ENCODE results near the gene KLHL42.
A peak's percentile ranks its signal among the peaks of the same experiment; 100 is the strongest.
"Not testable (repeated sequence)": the region's sequence is repeated elsewhere in the genome, so short reads cannot be mapped to it uniquely, and the experiment has no call there.

KLHL42 gene, protein sequence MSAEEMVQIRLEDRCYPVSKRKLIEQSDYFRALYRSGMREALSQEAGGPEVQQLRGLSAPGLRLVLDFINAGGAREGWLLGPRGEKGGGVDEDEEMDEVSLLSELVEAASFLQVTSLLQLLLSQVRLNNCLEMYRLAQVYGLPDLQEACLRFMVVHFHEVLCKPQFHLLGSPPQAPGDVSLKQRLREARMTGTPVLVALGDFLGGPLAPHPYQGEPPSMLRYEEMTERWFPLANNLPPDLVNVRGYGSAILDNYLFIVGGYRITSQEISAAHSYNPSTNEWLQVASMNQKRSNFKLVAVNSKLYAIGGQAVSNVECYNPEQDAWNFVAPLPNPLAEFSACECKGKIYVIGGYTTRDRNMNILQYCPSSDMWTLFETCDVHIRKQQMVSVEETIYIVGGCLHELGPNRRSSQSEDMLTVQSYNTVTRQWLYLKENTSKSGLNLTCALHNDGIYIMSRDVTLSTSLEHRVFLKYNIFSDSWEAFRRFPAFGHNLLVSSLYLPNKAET

GRCh38 chr12:27779920-27780611 lies at the start of gene KLHL42, which contains the start of gene MANSC4:
Gene KLHL42, plus strand, starts transcription at chr12:27780233. Its CDS starts 98 bp downstream, at chr12:27780331.
Gene MANSC4, minus strand, starts transcription at chr12:27780236. Its CDS starts 8,960 bp downstream, at chr12:27771276.
- peak; percentile 78 to 80 for DNase-seq

DNA sequence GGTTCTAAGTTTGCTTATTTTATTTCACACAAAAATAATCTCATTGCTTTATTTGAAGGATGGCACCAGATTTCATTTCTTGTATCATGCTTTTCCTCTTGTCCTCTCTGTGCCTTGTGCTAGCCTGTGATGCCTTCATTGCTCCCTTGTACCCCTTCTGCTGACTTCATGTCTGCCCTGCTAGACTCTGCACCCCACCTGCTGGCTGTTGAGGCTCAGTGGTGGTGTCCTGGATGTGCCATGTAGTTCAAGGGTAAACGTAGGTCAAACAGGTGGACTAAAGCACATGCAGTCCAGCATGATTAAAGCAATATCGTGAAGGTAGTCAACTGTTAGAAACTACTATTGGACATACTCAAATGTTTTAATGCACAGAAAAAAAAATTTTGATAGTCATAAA lies 47.8 kb upstream of the KLHL42 start:
- DNase-seq = no peak

DNA sequence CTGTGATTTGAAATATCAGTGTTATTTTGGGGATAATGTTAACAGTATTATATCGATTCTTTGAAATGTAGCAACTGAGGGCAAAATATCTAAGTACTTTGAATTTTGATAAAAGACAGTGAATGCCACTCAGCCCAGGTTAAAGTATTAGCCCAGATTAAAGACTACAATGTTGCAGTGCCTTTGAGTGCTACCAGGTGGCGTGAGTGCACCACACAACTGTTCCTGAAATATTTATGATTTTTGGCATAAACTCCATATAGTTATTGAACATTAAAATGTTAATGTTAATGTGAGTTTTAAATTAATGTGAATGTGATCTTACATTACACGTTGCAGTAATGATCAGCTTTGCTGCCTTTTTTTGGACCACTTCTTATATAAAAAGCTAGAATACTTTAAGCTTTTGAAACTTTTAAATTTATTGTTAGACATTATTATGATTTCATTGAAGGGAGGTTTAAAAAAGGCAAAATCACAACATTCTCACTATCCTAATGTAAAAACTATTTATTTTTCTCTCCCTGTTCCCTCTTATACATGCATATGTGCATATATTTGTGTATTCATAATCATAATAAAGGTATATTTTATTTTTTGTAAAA lies 46.9 kb upstream of the KLHL42 start:
- DNase-seq = peak; percentile 18 to 34

DNA sequence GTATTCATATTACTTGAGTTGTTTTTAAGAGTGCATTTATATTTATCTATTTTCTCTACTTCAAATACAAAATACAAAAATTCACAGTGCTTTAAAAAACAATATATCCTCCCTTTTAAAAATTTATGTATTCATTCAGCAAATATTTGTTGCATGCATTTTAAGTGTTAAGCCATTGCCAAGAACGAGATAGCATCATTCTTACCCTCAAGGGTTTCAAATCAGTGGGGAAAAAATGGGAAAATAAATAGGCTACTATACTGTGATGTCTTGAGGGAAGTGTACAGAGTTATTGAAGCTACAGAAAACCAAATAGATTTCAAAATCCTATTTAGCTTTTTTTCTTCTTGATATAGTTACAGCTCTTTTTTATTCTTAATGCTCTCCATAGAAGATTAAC lies 46.2 kb upstream of the KLHL42 start:
- DNase-seq = no peak

- DNase-seq = not testable (repeated sequence)
Observed at GRCh38 chr12:27734321-27734720, 45.7 kb upstream of the KLHL42 start.

DNA sequence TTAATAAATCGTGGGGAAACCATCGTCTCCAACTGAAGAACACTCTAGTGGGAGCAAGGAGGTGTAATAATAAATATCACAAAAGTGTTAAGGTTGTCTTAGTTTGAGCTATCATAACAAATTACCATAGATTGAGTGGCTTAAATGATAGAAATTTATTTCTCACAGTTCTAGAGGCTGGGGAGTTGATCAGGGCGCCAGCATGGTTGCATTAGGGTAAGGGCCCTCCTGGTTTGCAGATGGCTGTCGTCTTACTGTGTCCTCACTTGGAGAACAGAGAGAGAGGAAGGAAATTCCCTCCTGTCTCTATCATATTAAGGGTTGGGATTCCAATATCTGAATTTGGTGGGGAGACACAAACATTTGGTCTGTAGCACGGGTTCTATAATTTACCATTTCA lies 36.4 kb upstream of the KLHL42 start:
- no peak for DNase-seq

- DNase-seq = not testable (repeated sequence)
Observed at GRCh38 chr12:27745734-27746133, 34.3 kb upstream of the KLHL42 start.

GRCh38 chr12:27747111-27747820 lies 32.8 kb upstream of the KLHL42 start:
- DNase-seq = no peak

DNA sequence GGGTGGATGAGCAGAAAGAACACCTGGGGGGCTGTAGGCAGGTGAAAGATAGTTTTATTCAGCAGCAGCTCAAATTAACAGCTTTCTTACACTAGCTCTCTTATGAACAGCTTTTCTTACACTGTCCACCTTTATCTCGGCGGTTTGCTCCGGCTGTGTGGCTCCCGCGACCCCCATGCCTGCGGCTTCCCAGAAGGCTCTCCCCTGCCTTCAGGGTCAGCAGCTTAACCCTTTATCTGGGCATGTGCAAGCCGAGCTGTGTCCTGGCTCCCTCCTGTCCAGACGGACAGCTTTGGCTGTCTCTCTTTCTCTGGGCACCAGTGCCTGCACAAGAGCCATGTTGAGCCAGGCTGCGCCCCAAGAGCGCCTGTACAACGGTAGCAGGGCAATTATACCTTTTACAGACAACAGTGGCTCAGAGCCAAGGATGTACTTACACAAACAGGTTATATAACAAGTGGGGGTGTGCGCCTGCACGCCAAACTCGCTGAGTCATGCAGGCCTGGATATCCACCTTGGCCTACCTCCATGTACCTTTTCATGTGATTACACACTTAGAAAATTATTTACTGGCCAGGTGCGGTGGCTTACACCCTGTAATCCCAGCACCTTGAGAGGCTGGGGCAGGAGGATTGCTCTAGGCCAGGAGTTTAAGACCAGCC lies 28.5 kb upstream of the KLHL42 start:
- DNase-seq = peak; percentile 18 to 58

DNA sequence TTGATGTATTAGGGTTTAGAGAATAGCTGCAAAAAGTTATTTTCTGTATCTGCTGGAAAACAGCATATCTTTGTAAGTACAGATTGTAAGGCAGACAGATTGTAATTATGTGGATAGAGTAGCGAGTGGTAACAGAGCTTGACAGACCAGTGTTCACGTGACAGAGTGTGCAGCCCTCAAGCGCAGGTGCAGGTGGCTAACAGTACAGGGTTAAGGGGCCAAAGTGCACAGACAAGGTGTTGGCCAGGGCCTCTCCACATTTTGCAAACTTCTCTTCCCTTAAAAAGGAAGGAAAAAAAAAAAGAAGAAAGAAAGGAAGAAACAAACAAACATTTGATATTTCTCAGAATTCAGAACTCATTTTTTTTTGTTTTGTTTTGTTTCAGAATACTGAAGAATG lies 25.2 kb upstream of the KLHL42 start:
- no peak for DNase-seq

DNA sequence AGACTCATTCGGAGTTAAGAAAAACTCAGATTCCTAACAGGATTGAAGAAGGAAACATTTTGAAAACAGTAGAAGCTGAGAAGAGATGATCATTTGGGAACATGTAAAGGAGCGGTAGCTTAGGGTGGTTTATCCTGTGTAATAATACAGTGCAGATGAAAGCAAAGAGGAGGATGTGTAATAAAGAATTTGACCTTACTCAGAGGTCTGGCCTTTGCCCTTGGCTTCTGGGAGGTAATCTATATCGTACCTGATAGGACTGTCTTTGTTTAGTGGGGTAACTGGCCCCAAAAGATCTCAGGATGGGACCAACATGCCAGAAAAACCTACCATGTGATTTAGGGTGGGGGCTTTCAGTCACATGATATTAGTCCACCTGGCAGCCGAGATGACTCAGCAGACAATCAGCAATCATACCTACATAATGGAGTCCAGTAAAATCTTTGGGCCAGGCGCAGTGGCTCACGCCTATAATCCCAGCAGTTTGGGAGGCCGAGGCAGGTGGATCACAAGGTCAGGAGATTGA lies 23.3 kb upstream of the KLHL42 start:
- DNase-seq = no peak

DNA sequence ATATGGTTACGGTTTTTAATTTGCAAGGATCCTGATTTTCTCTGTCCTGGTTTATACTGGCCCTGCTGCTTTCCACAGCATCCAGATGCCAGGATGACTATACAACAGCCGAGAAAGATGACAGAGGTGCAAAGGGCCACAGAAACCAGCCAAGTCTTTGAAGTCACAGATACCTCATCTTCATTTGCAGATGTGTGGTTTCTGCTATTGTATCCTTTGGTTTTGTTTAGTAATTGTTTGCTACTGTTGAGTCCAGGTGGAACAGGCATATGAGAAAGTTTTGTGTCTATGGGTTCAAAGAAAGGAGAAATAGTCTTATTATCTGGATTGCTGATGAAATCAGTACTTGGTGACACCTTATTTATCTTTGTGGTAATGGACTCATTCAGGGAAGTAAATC lies 17.3 kb upstream of the KLHL42 start:
- no peak for DNase-seq

- no peak for DNase-seq
Observed at GRCh38 chr12:27766587-27766986, 13.4 kb upstream of the KLHL42 start.

DNA sequence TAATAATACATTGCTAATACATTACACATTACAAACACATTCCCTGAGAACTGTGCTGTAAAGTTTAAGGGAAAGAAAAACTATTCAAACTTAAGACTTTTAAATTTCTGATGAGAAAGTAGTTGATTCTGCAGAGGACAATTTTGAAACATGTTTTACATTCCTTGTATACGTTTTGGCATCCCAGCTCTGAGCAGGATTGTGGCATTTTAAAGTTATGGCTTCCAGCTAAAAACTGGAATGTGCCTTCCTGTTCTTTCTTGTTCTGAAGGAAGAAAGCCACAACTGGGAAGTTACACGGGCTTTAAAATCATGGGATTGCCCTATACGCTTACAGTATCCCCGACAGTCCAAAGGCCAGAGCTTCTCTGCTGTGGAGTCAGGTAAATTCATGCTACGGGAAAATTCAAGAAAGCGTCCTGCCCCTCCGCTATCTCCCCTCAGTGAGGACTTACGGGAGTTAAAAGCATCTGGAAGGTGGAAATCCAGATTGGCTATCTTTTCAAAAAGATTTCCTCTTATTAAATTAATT lies 10.8 kb upstream of the KLHL42 start:
- DNase-seq = no peak

- no peak for DNase-seq
Observed at GRCh38 chr12:27771481-27772327, 8.3 kb upstream of the KLHL42 start.

DNA sequence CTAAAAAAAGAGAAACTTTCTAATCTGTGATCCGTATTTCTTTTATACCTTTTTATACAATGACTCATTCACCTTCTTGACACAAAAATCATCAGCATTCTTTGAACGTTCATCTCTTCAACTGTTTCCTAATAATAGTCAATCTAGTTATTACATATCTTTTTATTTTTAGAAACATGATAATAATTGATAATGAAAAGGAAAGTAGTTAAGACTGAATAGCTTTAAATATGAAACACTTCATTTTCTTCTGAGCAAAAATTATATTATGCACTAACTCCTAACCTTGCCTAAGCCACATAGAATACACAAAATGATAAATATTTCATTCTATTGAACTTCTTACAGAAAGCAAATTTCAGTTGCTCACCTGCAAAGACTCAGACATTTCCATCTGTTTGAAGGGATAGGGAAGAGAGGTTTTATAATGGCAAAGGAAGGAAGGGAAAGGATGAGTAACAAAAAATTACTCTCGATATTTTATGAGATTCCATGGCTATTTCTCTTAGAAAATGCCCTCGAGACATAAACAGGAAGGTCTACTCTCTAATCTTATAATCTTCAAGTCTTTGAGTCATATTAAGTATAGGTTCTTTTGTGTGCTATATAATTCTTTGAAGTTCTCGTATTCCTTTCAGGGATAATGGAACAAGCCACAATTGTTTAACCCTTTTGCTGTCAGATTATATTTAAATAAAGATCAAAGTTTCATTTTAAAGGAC lies 7.5 kb upstream of the KLHL42 start:
- DNase-seq = no peak

GRCh38 chr12:27777141-27777540 lies 2.9 kb upstream of the KLHL42 start:
- no peak for DNase-seq

DNA sequence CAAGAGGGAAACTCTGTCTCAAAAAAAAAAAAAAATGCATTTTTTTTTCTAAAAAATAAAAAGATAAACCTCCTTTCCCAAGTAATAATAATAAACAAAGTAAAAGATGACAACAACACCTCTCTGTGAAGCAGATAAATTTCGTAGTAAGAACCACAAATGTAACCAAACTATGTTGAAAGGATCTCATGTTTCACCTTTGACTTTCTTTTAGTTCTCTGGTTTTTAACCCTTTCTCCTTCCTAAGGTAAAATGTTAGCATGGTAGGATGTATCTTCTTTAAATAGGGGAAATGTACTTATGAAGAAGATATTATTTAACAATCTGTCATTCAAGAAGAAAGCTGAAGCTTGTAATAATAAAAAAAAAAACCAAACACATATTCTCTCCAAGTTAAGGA lies 1.8 kb upstream of the KLHL42 start:
- no peak for DNase-seq

DNA sequence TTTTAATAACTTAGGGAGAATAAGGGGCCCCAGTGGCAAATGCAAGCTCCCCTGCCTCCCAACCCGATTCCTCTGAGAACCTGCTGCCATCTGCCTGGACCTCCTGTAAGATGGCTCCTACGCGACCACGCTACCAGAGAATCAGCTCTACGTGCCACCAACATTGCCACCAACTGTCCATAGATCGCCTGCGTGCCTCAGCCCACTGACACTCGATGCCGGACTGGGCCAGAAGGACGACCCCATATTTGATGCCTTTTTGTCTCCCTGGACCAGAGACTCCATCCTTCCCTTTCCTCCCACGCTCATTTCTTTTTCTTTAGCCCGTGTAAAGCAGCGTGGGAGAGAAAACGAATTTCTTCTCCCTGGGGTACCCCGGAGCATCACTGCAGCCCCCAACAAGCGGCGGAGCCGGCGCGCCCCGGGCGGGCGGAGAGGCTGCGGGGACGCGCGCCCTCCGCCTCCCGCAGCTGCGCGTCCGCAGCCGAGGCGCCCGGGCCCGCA lies 565 bp upstream of the KLHL42 start:
- DNase-seq = peak in 1 of 2 experiments; percentile 43
